T-cell (primary cell): ENCODE data around the gene EYA2. TPM values are rescaled to one million over a fixed set of nuclear protein-coding genes. Genes with fewer than 3 reads are reported as not detected.
A peak's percentile ranks its signal among the peaks of the same experiment; 100 is the strongest.

Experiments
- ATAC-seq, 4 experiments: fragments of 200-7000 bp in 3 of 4; fragments of 150-1000 bp in 1 of 4; cut with Tn5 transposase; replicated peaks in 1 of 4; 1 replicate in 3 of 4; 2 replicates in 1 of 4; pipeline ENCODE4 v1.10.0; 2021; ENCODE audit warnings: moderate library complexity in 3 of 4, mild to moderate bottlenecking in 2 of 4, moderate number of reproducible peaks in 1 of 4
- CTCF ChIA-PET, 2 donors: fragments of 300-600 bp; sonication (Branson Sonifier 250); formaldehyde crosslinking; loops; one replicate each; lab custom pipeline; 2022; ENCODE audit warnings: antibody characterized with exemption in 2 of 2; lab: Charles Lee
- POLR2A ChIA-PET, 2 donors: fragments of 300-600 bp; sonication (Branson Sonifier 250); formaldehyde crosslinking; loops; one replicate each; lab custom pipeline; 2022; ENCODE audit warnings: antibody characterized with exemption in 2 of 2; lab: Charles Lee
- DNase-seq, 35 experiments: peaks; one replicate each; pipeline versions ENCODE4 v3.0.0 to v3.0.0-alpha.2; 2013 to 2023
- H3K27ac ChIP-seq: one replicate; pipeline ENCODE4 v1.5.1; 2013; ENCODE audit warnings: low read length
- H3K27me3 ChIP-seq, 2 experiments: replicated peaks in 1 of 2; 1 replicate in 1 of 2; 2 replicates in 1 of 2; pipeline versions ENCODE4 v1.6.1 to v1.7.0; 2013; ENCODE audit warnings: low read length in 1 of 2, mixed read lengths in 1 of 2; ENCODE audit not compliant: control insufficient read depth in 2 of 2, insufficient read depth in 2 of 2; ENCODE audit errors: extremely low read depth in 1 of 2
- H3K36me3 ChIP-seq, 2 donors: 1 replicate in 1 of 2; 2 replicates in 1 of 2; pipeline versions ENCODE4 v1.6.1 to v1.7.0; 2013; ENCODE audit warnings: low read length in 1 of 2; ENCODE audit not compliant: control insufficient read depth in 2 of 2, insufficient read depth in 1 of 2; ENCODE audit errors: extremely low read depth in 1 of 2
- H3K4me1 ChIP-seq, 2 experiments: 1 replicate in 1 of 2; 2 replicates in 1 of 2; pipeline versions ENCODE4 v1.6.1 to v1.7.0; 2013; ENCODE audit warnings: low read length in 2 of 2, mixed read lengths in 1 of 2; ENCODE audit not compliant: insufficient read depth in 2 of 2, control insufficient read depth in 1 of 2; ENCODE audit errors: extremely low read depth in 1 of 2
- H3K4me3 ChIP-seq, 2 donors: 1 replicate in 1 of 2; 2 replicates in 1 of 2; pipeline versions ENCODE4 v1.5.1 to v1.7.0; 2013; ENCODE audit warnings: mild to moderate bottlenecking in 2 of 2, low read length in 1 of 2, moderate library complexity in 1 of 2; ENCODE audit not compliant: control insufficient read depth in 1 of 2; ENCODE audit errors: extremely low read depth in 1 of 2
- H3K9me3 ChIP-seq: 2 replicates; pipeline ENCODE4 v1.7.0; 2013
- H3K27ac Mint-ChIP-seq, 2 donors: one replicate each; pipeline ENCODE4 v1.8.0; 2020 to 2021; ENCODE audit warnings: mild to moderate bottlenecking in 2 of 2, mixed read lengths in 2 of 2
- H3K27me3 Mint-ChIP-seq, 2 donors: one replicate each; pipeline ENCODE4 v1.8.0; 2021 to 2022; ENCODE audit warnings: mixed read lengths in 2 of 2
- H3K36me3 Mint-ChIP-seq: one replicate; pipeline ENCODE4 v1.8.0; 2021; ENCODE audit warnings: mixed read lengths
- H3K4me1 Mint-ChIP-seq, 3 donors: one replicate each; pipeline ENCODE4 v1.8.0; 2020 to 2022; ENCODE audit warnings: mixed read lengths in 3 of 3, mild to moderate bottlenecking in 1 of 3
- H3K4me3 Mint-ChIP-seq, 3 donors: one replicate each; pipeline ENCODE4 v1.8.0; 2020 to 2022; ENCODE audit warnings: mild to moderate bottlenecking in 3 of 3, mixed read lengths in 3 of 3, moderate library complexity in 3 of 3
- H3K9me3 Mint-ChIP-seq, 3 donors: one replicate each; pipeline ENCODE4 v1.8.0; 2020 to 2022; ENCODE audit warnings: mixed read lengths in 3 of 3
- WGBS: methylation state at CpG from one replicate; pipeline ENCODE4 v1.1.5; 2013; ENCODE audit warnings: missing lambda C conversion rate; ENCODE audit not compliant: insufficient coverage; 5-methylcytosine and 5-hydroxymethylcytosine counted together
- total RNA-seq, 35 experiments: library from RNA in 6 of 35; stranded (reverse) in 6 of 35; fragments of 120-200 nt in 1 of 35; gene quantifications; one replicate each; pipeline versions ENCODE4 v1.2.1 to v1.2.4 and lab custom pipeline; 2013 to 2026

Gene EYA2
- total RNA-seq, 5 donors from 2014 or later (not counting 1 experiment from before 2014, with no cell fraction given): not detected

GRCh38 chr20:46991168-46991567 lies 96.5 kb downstream of the EYA2 start:
- Mint-ChIP-seq H3K36me3 (no peaks in the 10 kb centered on the region), H3K27ac (no peak overlapping the region), H3K9me3 (no peaks in the 10 kb centered on the region), H3K4me3 (no peak overlapping the region), H3K4me1 (peaks cover 0 to 16% (median 9%) of the 10 kb centered on the region in 3 donors), H3K27me3 (peaks cover 6 to 19% of the 10 kb centered on the region in 2 donors)
- no peak for ATAC-seq
- ChIA-PET CTCF (no interaction called here), POLR2A (no interaction called here)
- no peak for DNase-seq
- no peaks in the 10 kb centered on the region for H3K36me3 ChIP-seq
- H3K4me1 ChIP-seq: no peaks in the 10 kb centered on the region
- H3K27me3 ChIP-seq: peaks cover 0 to 11% of the 10 kb centered on the region in 2 experiments
- H3K9me3 ChIP-seq: no peaks in the 10 kb centered on the region
- 94% methylated on average over 2 of the region's 3 CpGs for WGBS
- H3K27ac ChIP-seq: no peak overlapping the region
- H3K4me3 ChIP-seq: no peak overlapping the region

- ATAC-seq (no peak), DNase-seq (no peak)
- CTCF ChIA-PET: no interaction called here
- no peaks in the 10 kb centered on the region for H3K9me3 Mint-ChIP-seq
- 71% methylated on average over 3 of the region's 12 CpGs for WGBS
- Histone ChIP-seq H3K4me3 (no peak overlapping the region), H3K27ac (no peak overlapping the region), H3K4me1 (no peaks in the 10 kb centered on the region), H3K36me3 (no peaks in the 10 kb centered on the region), H3K27me3 (peaks cover 0 to 11% of the 10 kb centered on the region in 2 experiments), H3K9me3 (no peaks in the 10 kb centered on the region)
- H3K4me3 Mint-ChIP-seq: no peak overlapping the region
- H3K36me3 Mint-ChIP-seq: no peaks in the 10 kb centered on the region
- peaks cover 0 to 16% (median 9%) of the 10 kb centered on the region in 3 donors for H3K4me1 Mint-ChIP-seq
- peaks cover 9 to 26% of the 10 kb centered on the region in 2 donors for H3K27me3 Mint-ChIP-seq
- POLR2A ChIA-PET: no interaction called here
- no peak overlapping the region for H3K27ac Mint-ChIP-seq
These were observed 97.4 kb downstream of the EYA2 start for GRCh38 chr20:46991880-46992639.

- H3K27ac ChIP-seq: no peak overlapping the region
- DNase-seq: no peak
- ChIA-PET POLR2A (no interaction called here), CTCF (no interaction called here)
- no peaks in the 10 kb centered on the region for H3K36me3 ChIP-seq
- H3K9me3 ChIP-seq: no peaks in the 10 kb centered on the region
- ATAC-seq: no peak
- H3K4me3 Mint-ChIP-seq: no peak overlapping the region
- peaks cover 6 to 26% of the 10 kb centered on the region in 2 donors for H3K27me3 Mint-ChIP-seq
- WGBS: 86% methylated on average over 1 of the region's 2 CpGs
- H3K4me1 Mint-ChIP-seq: peaks cover 0 to 16% (median 9%) of the 10 kb centered on the region in 3 donors
- no peaks in the 10 kb centered on the region for H3K36me3 Mint-ChIP-seq
- H3K9me3 Mint-ChIP-seq: no peaks in the 10 kb centered on the region
- H3K27ac Mint-ChIP-seq: no peak overlapping the region
- H3K27me3 ChIP-seq: peaks cover 0 to 7% of the 10 kb centered on the region in 2 experiments
- no peak overlapping the region for H3K4me3 ChIP-seq
- no peaks in the 10 kb centered on the region for H3K4me1 ChIP-seq
These were observed 98.0 kb downstream of the EYA2 start for GRCh38 chr20:46992640-46993035.

- Mint-ChIP-seq H3K9me3 (no peaks in the 10 kb centered on the region), H3K36me3 (no peaks in the 10 kb centered on the region), H3K4me3 (no peak overlapping the region), H3K27ac (peak overlapping the region in 1 of 2 donors; percentile 23), H3K4me1 (peaks cover 0 to 16% (median 9%) of the 10 kb centered on the region in 3 donors), H3K27me3 (peaks cover 11 to 27% of the 10 kb centered on the region in 2 donors)
- POLR2A ChIA-PET: no interaction called here
- no peaks in the 10 kb centered on the region for H3K4me1 ChIP-seq
- H3K4me3 ChIP-seq: no peak overlapping the region
- WGBS: 70% methylated on average over 3 of the region's 4 CpGs
- CTCF ChIA-PET: no interaction called here
- H3K9me3 ChIP-seq: no peaks in the 10 kb centered on the region
- ATAC-seq (no peak), DNase-seq (no peak)
- H3K27me3 ChIP-seq: peaks cover 0 to 13% of the 10 kb centered on the region in 2 experiments
- no peak overlapping the region for H3K27ac ChIP-seq
- H3K36me3 ChIP-seq: no peaks in the 10 kb centered on the region
These were observed 98.9 kb downstream of the EYA2 start for GRCh38 chr20:46993465-46994095.

GRCh38 chr20:46994341-46994740 lies 99.7 kb downstream of the EYA2 start:
- H3K27me3 Mint-ChIP-seq: peaks cover 11 to 27% of the 10 kb centered on the region in 2 donors
- ChIA-PET CTCF (no interaction called here), POLR2A (no interaction called here)
- Histone ChIP-seq H3K36me3 (no peaks in the 10 kb centered on the region), H3K4me1 (no peaks in the 10 kb centered on the region), H3K4me3 (peak overlapping the region in 1 of 2 donors; percentile 34), H3K27ac (no peak overlapping the region), H3K9me3 (no peaks in the 10 kb centered on the region), H3K27me3 (peaks cover 0 to 13% of the 10 kb centered on the region in 2 experiments)
- peaks cover 0 to 16% (median 9%) of the 10 kb centered on the region in 3 donors for H3K4me1 Mint-ChIP-seq
- ATAC-seq (peak; percentile 67 to 76 (median 73)), DNase-seq (peak in 12 of 35 experiments; percentile 1 to 21 (median 4))
- H3K4me3 Mint-ChIP-seq: peak overlapping the region; percentile 64 to 78 (median 72)
- no peaks in the 10 kb centered on the region for H3K36me3 Mint-ChIP-seq
- no peaks in the 10 kb centered on the region for H3K9me3 Mint-ChIP-seq
- peak overlapping the region; percentile 66 to 71 for H3K27ac Mint-ChIP-seq
- 6% methylated on average over 4 of the region's 5 CpGs for WGBS

GRCh38 chr20:46995561-46996142 lies 101.0 kb downstream of the EYA2 start:
- Histone ChIP-seq H3K27ac (no peak overlapping the region), H3K27me3 (peaks cover 0 to 12% of the 10 kb centered on the region in 2 experiments), H3K36me3 (no peaks in the 10 kb centered on the region), H3K4me3 (no peak overlapping the region), H3K4me1 (no peaks in the 10 kb centered on the region), H3K9me3 (no peaks in the 10 kb centered on the region)
- WGBS: 100% methylated on average over 3 of the region's 5 CpGs
- ChIA-PET CTCF (no interaction called here), POLR2A (no interaction called here)
- no peak for ATAC-seq
- H3K27ac Mint-ChIP-seq: no peak overlapping the region
- no peak for DNase-seq
- H3K27me3 Mint-ChIP-seq: peaks cover 8 to 20% of the 10 kb centered on the region in 2 donors
- no peak overlapping the region for H3K4me3 Mint-ChIP-seq
- H3K9me3 Mint-ChIP-seq: no peaks in the 10 kb centered on the region
- H3K4me1 Mint-ChIP-seq: peaks cover 0 to 11% (median 5%) of the 10 kb centered on the region in 3 donors
- no peaks in the 10 kb centered on the region for H3K36me3 Mint-ChIP-seq
